IMR-90 (cell line): ENCODE results near the gene DMXL2. TPM values are rescaled to one million over a fixed set of nuclear protein-coding genes. Genes with fewer than 3 reads are reported as not detected.

Experiments
- ATAC-seq: fragments of 200-7000 bp; cut with Tn5 transposase; 2 replicates; pipeline ENCODE4 v1.9.1; 2020; ENCODE audit warnings: low read depth, mild to moderate bottlenecking, moderate library complexity
- BruUV-seq: library from RNA; stranded (reverse); fragments of 400-500 nt; replicated peaks from 2 replicates; lab custom pipeline; 2021; lab: Mats Ljungman, UMichigan
- CTCF ChIA-PET: fragments of 300-600 bp; formaldehyde crosslinking; extraction: SDS; loops from one replicate; lab custom pipeline; 2021; ENCODE audit warnings: antibody characterized with exemption; lab: Yijun Ruan, JAX
- POLR2A ChIA-PET: fragments of 300-600 bp; sonication (Branson Sonifier 250); formaldehyde crosslinking; loops from one replicate; lab custom pipeline; 2022; ENCODE audit warnings: antibody characterized with exemption; ENCODE audit not compliant: unreplicated experiment; lab: Charles Lee
- DNase-seq: peaks from one replicate; pipeline ENCODE4 v3.0.0; 2013
- H2AFZ ChIP-seq: replicated peaks from 2 replicates; pipeline ENCODE3; 2013; ENCODE audit warnings: low read length, mild to moderate bottlenecking; ENCODE audit not compliant: poor library complexity
- H2AK5ac ChIP-seq: 2 replicates; pipeline ENCODE4 v1.6.1; 2013; ENCODE audit warnings: low read depth, low read length, inconsistent platforms
- H2AK9ac ChIP-seq: replicated peaks from 2 replicates; pipeline ENCODE3; 2013; ENCODE audit warnings: mild to moderate bottlenecking, low read depth, low read length, moderate library complexity; ENCODE audit not compliant: poor library complexity
- H2BK120ac ChIP-seq: 2 replicates; pipeline ENCODE4 v1.6.1; 2013; ENCODE audit warnings: low read depth, low read length, inconsistent platforms
- H2BK15ac ChIP-seq: 3 replicates; pipeline ENCODE4 v1.6.1; 2013; ENCODE audit warnings: low read depth, low read length, inconsistent platforms
- H2BK20ac ChIP-seq: 2 replicates; pipeline ENCODE4 v1.6.1; 2013; ENCODE audit warnings: low read depth, mild to moderate bottlenecking, inconsistent platforms, low read length, moderate library complexity
- H2BK5ac ChIP-seq: 2 replicates; pipeline ENCODE4 v1.6.1; 2013; ENCODE audit warnings: mild to moderate bottlenecking, low read depth, low read length, inconsistent platforms; ENCODE audit not compliant: poor library complexity, severe bottlenecking
- H3K14ac ChIP-seq: replicated peaks from 2 replicates; pipeline ENCODE4 v1.6.1; 2013; ENCODE audit warnings: low read depth, low read length, inconsistent platforms
- H3K18ac ChIP-seq: 2 replicates; pipeline ENCODE4 v1.6.1; 2013; ENCODE audit warnings: low read depth, low read length, control low read depth
- H3K23ac ChIP-seq: 2 replicates; pipeline ENCODE4 v1.6.1; 2013; ENCODE audit warnings: low read depth, low read length, inconsistent platforms
- H3K27ac ChIP-seq: 2 replicates; pipeline ENCODE4 v1.5.1; 2013; ENCODE audit warnings: mild to moderate bottlenecking, control low read depth, low read length; ENCODE audit not compliant: insufficient read depth
- H3K27me3 ChIP-seq: 2 replicates; pipeline ENCODE4 v1.6.1; 2013; ENCODE audit warnings: low read length; ENCODE audit not compliant: control insufficient read depth, insufficient read depth
- H3K36me3 ChIP-seq: 2 replicates; pipeline ENCODE4 v1.6.1; 2013; ENCODE audit warnings: low read length, mixed read lengths; ENCODE audit not compliant: control insufficient read depth, insufficient read depth
- H3K4ac ChIP-seq: 2 replicates; pipeline ENCODE4 v1.6.1; 2013; ENCODE audit warnings: low read depth, low read length, inconsistent platforms
- H3K4me1 ChIP-seq: 2 replicates; pipeline ENCODE4 v1.6.1; 2013; ENCODE audit warnings: low read length, mixed read lengths; ENCODE audit not compliant: control insufficient read depth, insufficient read depth
- H3K4me2 ChIP-seq: 2 replicates; pipeline ENCODE4 v1.6.1; 2013; ENCODE audit warnings: low read depth, mild to moderate bottlenecking, control low read depth, low read length, moderate library complexity
- H3K4me3 ChIP-seq: 2 replicates; pipeline ENCODE4 v1.5.1; 2013; ENCODE audit warnings: low read depth, mild to moderate bottlenecking, control low read depth, low read length, moderate library complexity; ENCODE audit not compliant: insufficient read depth
- H3K56ac ChIP-seq: 2 replicates; pipeline ENCODE4 v1.6.1; 2013; ENCODE audit warnings: low read length, inconsistent platforms; ENCODE audit not compliant: insufficient read depth; ENCODE audit errors: extremely low read depth
- H3K79me1 ChIP-seq, 2 experiments: 2 replicates each; pipeline ENCODE4 v1.6.1; 2013; ENCODE audit warnings: low read length in 2 of 2, inconsistent platforms in 1 of 2, low read depth in 1 of 2
- H3K9ac ChIP-seq: 2 replicates; pipeline ENCODE4 v1.6.1; 2013; ENCODE audit warnings: low read depth, low read length, control low read depth
- H3K9me1 ChIP-seq: 2 replicates; pipeline ENCODE4 v1.6.1; 2013; ENCODE audit warnings: low read length, inconsistent platforms; ENCODE audit not compliant: insufficient read depth
- H3K9me3 ChIP-seq: 2 replicates; pipeline ENCODE4 v1.6.1; 2013; ENCODE audit warnings: low read length; ENCODE audit not compliant: control insufficient read depth, insufficient read depth
- H4K20me1 ChIP-seq: 2 replicates; pipeline ENCODE4 v1.6.1; 2013; ENCODE audit warnings: low read length, inconsistent platforms; ENCODE audit not compliant: insufficient read depth
- H4K5ac ChIP-seq: 2 replicates; pipeline ENCODE4 v1.6.1; 2013; ENCODE audit warnings: mild to moderate bottlenecking, low read depth, low read length, control low read depth
- H4K8ac ChIP-seq, 2 experiments: 2 replicates each; pipeline ENCODE4 v1.6.1; 2013; ENCODE audit warnings: low read depth in 2 of 2, low read length in 2 of 2, control low read depth in 1 of 2, inconsistent platforms in 1 of 2
- H4K91ac ChIP-seq: 2 replicates; pipeline ENCODE4 v1.6.1; 2013; ENCODE audit warnings: low read depth, low read length, inconsistent platforms; ENCODE audit not compliant: insufficient read depth
- BHLHE40 ChIP-seq: fragments of 150-350 bp; IDR thresholded peaks from 2 replicates; pipeline ENCODE4 v1.6.1; 2016; ENCODE audit warnings: mild to moderate bottlenecking, low read depth, low read length
- CEBPB ChIP-seq: IDR thresholded peaks from 2 replicates; pipeline ENCODE4 v1.6.1; 2012; ENCODE audit warnings: low read depth, low read length, improper control_type of control experiment
- CHD1 ChIP-seq: IDR thresholded peaks from 2 replicates; pipeline ENCODE4 v1.6.1; 2012; ENCODE audit warnings: low read depth, low read length, improper control_type of control experiment
- CTCF ChIP-seq: conservative IDR thresholded peaks from 2 replicates; pipeline ENCODE4 v1.5.1; 2012; ENCODE audit warnings: mild to moderate bottlenecking, low read depth, low read length, improper control_type of control experiment
- ELK1 ChIP-seq: fragments of 150-350 bp; IDR thresholded peaks from 2 replicates; pipeline ENCODE4 v1.6.1; 2016; ENCODE audit warnings: low read depth, mild to moderate bottlenecking, low read length, moderate library complexity, borderline replicate concordance
- FOS ChIP-seq: fragments of 150-350 bp; IDR thresholded peaks from 2 replicates; pipeline ENCODE4 v1.6.1; 2016; ENCODE audit warnings: low read depth, low read length
- MAFK ChIP-seq: IDR thresholded peaks from 2 replicates; pipeline ENCODE4 v1.6.1; 2012; ENCODE audit warnings: low read depth, low read length, improper control_type of control experiment
- MAZ ChIP-seq: IDR thresholded peaks from 2 replicates; pipeline ENCODE4 v1.6.1; 2012; ENCODE audit warnings: low read depth, mild to moderate bottlenecking, low read length, improper control_type of control experiment, moderate library complexity, borderline replicate concordance
- MXI1 ChIP-seq: IDR thresholded peaks from 2 replicates; pipeline ENCODE4 v1.6.1; 2012; ENCODE audit warnings: low read depth, mild to moderate bottlenecking, low read length, moderate library complexity, borderline replicate concordance
- NFE2L2 ChIP-seq: fragments of 150-350 bp; IDR thresholded peaks from 2 replicates; pipeline ENCODE4 v1.6.1; 2016; ENCODE audit warnings: low read depth, mild to moderate bottlenecking, low read length
- POLR2A ChIP-seq: IDR thresholded peaks from 2 replicates; pipeline ENCODE4 v1.6.1; 2012; ENCODE audit warnings: mild to moderate bottlenecking, low read depth, low read length
- RAD21 ChIP-seq: IDR thresholded peaks from 2 replicates; pipeline ENCODE4 v1.6.1; 2012; ENCODE audit warnings: low read length, improper control_type of control experiment
- RCOR1 ChIP-seq: IDR thresholded peaks from 2 replicates; pipeline ENCODE4 v1.6.1; 2012; ENCODE audit warnings: mild to moderate bottlenecking, low read length, improper control_type of control experiment; ENCODE audit not compliant: insufficient replicate concordance
- RFX5 ChIP-seq: IDR thresholded peaks from 2 replicates; pipeline ENCODE4 v1.8.0; 2012; ENCODE audit warnings: low read depth, mild to moderate bottlenecking, low read length, moderate library complexity
- SMC3 ChIP-seq: fragments of 150-350 bp; IDR thresholded peaks from 2 replicates; pipeline ENCODE4 v1.6.1; 2016; ENCODE audit warnings: low read depth, mild to moderate bottlenecking, antibody characterized with exemption, low read length, moderate library complexity
- USF2 ChIP-seq: fragments of 150-350 bp; IDR thresholded peaks from 2 replicates; pipeline ENCODE4 v1.6.1; 2017; ENCODE audit warnings: mild to moderate bottlenecking, antibody characterized with exemption, low read length, low read depth
- WGBS, 2 experiments: methylation state at CpG; one replicate each; pipeline versions ENCODE4 v1.1.5 to v1.1.7; 2013; ENCODE audit warnings: missing lambda C conversion rate in 2 of 2; ENCODE audit not compliant: insufficient read length in 1 of 2; ENCODE audit errors: extremely low coverage in 2 of 2; 5-methylcytosine and 5-hydroxymethylcytosine counted together
- dilution Hi-C: fragments of 300-500 bp; cut with HindIII; formaldehyde crosslinking; loops from one replicate; pipeline ENCODE4 v1.14.3; 2018; ENCODE audit warnings: low sequenced_read_pairs; ENCODE audit not compliant: unreplicated experiment
- in situ Hi-C: fragments of 300-500 bp; cut with MboI; formaldehyde crosslinking; loops from 3 replicates; pipeline ENCODE4 v1.14.3; 2019; ENCODE audit warnings: low sequenced_read_pairs, inconsistent platforms, mixed read lengths
- intact Hi-C: fragments of 100-400 bp; cut with micrococcal nuclease; formaldehyde crosslinking; loops from 2 replicates; pipeline ENCODE4 v1.10.0; 2022
- polyA plus RNA-seq, 3 experiments: library from polyadenylated mRNA; depleted of rRNA; stranded (reverse); fragments of >200 nt; gene quantifications; 2 replicates each; pipeline ENCODE4 v1.2.3, GENCODE V29; 2012; ENCODE audit warnings: low replicate concordance in 1 of 3
- total RNA-seq: library from RNA; depleted of rRNA; stranded (reverse); fragments of >200 nt; gene quantifications from 2 replicates; pipeline ENCODE4 v1.2.3, GENCODE V29; 2012

The DMXL2 gene
- total and polyA plus RNA-seq, 2 of the 4 experiments (the other 2 are of a cell fraction): 9.7 to 21.9 TPM

- Histone ChIP-seq H2BK5ac (no peak overlapping the region), H3K9ac (no peak overlapping the region), H4K20me1 (no peaks in the 10 kb centered on the region), H4K8ac (no peak overlapping the region), H3K4me2 (no peak overlapping the region), H2BK120ac (no peak overlapping the region), H3K56ac (no peak overlapping the region), H3K9me1 (no peaks in the 10 kb centered on the region), H2BK20ac (no peak overlapping the region), H3K79me1 (no peaks in the 10 kb centered on the region; a peak in 1 of 4 replicates), H3K14ac (no peak overlapping the region), H2AK5ac (no peak overlapping the region), H3K23ac (no peak overlapping the region), H3K18ac (no peak overlapping the region), H3K9me3 (no peaks in the 10 kb centered on the region), H3K36me3 (no peaks in the 10 kb centered on the region), H4K91ac (no peak overlapping the region), H2AK9ac (no peak overlapping the region), H2BK15ac (no peak overlapping the region), H3K4me1 (peaks cover 4% of the 10 kb centered on the region), H3K27ac (no peak overlapping the region), H4K5ac (no peak overlapping the region), H3K27me3 (no peaks in the 10 kb centered on the region), H3K4me3 (no peak overlapping the region), H3K4ac (no peak overlapping the region), H2AFZ (no peak overlapping the region)
- BruUV-seq: no TSS peak
- ChIA-PET POLR2A (no interaction called here), CTCF (no interaction called here)
- DNase-seq (no peak), ATAC-seq (no peak)
- TF ChIP-seq FOS: no peak
- no peak for TF ChIP-seq MAZ
- TF ChIP-seq CTCF: no peak
- TF ChIP-seq SMC3: no peak
- no peak for TF ChIP-seq POLR2A
- TF ChIP-seq RAD21: no peak
- TF ChIP-seq ELK1: no peak
- no peak for TF ChIP-seq NFE2L2
- no peak for TF ChIP-seq USF2
- TF ChIP-seq MXI1: no peak
- no peak for TF ChIP-seq MAFK
- no peak for TF ChIP-seq BHLHE40
- TF ChIP-seq RFX5: no peak
- no peak for TF ChIP-seq RCOR1
- no peak for TF ChIP-seq CHD1
- TF ChIP-seq CEBPB: no peak
- intact Hi-C loops (no loop called here), in situ Hi-C loops (no loop called here), dilution Hi-C loops (no loop called here)
- WGBS, 2 experiments: no CpG with 5 or more reads among the region's 1 CpG
Observed at GRCh38 chr15:51577636-51578304, 44.8 kb downstream of the DMXL2 start.
